Spleen (tissue), 11 donors: ENCODE data around the gene SF3B1. TPM values are rescaled to one million over a fixed set of nuclear protein-coding genes. Genes with fewer than 3 reads are reported as not detected.
"Not testable (repeated sequence)": the region's sequence is repeated elsewhere in the genome, so short reads cannot be mapped to it uniquely, and the experiment has no call there.

ENCODE experiments used
- DNase-seq: peaks from one replicate; pipeline ENCODE4 v3.0.0-alpha.2; 2020
- H3K27ac ChIP-seq, 8 donors: fragments of 200-600 bp; sonication (generic) in 7 of 8; 1 replicate in 4 of 8; 2 replicates in 4 of 8; pipeline versions ENCODE4 v1.5.0 to v1.8.0; 2016 to 2021; ENCODE audit warnings: inconsistent platforms in 4 of 8, mild to moderate bottlenecking in 4 of 8, moderate library complexity in 1 of 8
- H3K27me3 ChIP-seq, 7 donors: fragments of 200-600 bp; sonication (generic) in 6 of 7; replicated peaks in 1 of 7; 1 replicate in 4 of 7; 2 replicates in 3 of 7; pipeline versions ENCODE4 v1.5.0 to v1.8.0; 2016 to 2021; ENCODE audit warnings: inconsistent platforms in 3 of 7, mild to moderate bottlenecking in 1 of 7
- H3K36me3 ChIP-seq, 6 donors: fragments of 200-600 bp; sonication (generic) in 5 of 6; 1 replicate in 4 of 6; 2 replicates in 2 of 6; pipeline versions ENCODE4 v1.5.0 to v1.8.0; 2016 to 2021; ENCODE audit warnings: inconsistent platforms in 2 of 6
- H3K4me1 ChIP-seq, 6 donors: fragments of 200-600 bp; sonication (generic) in 5 of 6; 1 replicate in 3 of 6; 2 replicates in 3 of 6; pipeline versions ENCODE4 v1.5.0 to v1.8.0; 2016 to 2021; ENCODE audit warnings: inconsistent platforms in 3 of 6
- H3K4me3 ChIP-seq, 8 donors: fragments of 200-600 bp; sonication (generic) in 7 of 8; 1 replicate in 4 of 8; 2 replicates in 4 of 8; pipeline versions ENCODE4 v1.5.0 to v1.8.0; 2016 to 2021; ENCODE audit warnings: inconsistent platforms in 4 of 8, mild to moderate bottlenecking in 4 of 8, moderate library complexity in 2 of 8
- H3K9me3 ChIP-seq, 8 donors: fragments of 200-600 bp; sonication (generic) in 7 of 8; 1 replicate in 4 of 8; 2 replicates in 4 of 8; pipeline versions ENCODE4 v1.5.0 to v1.8.0; 2016 to 2021; ENCODE audit warnings: inconsistent platforms in 4 of 8
- CTCF ChIP-seq, 11 experiments: fragments of 200-600 bp in 7 of 11; fragments of 450-650 bp in 4 of 11; sonication (generic) in 4 of 11; IDR thresholded peaks in 8 of 11; conservative IDR thresholded peaks in 3 of 11; 1 replicate in 7 of 11; 2 replicates in 4 of 11; pipeline versions ENCODE4 v1.4.0 to v1.8.0; 2016 to 2021; ENCODE audit warnings: antibody characterized with exemption in 11 of 11, inconsistent platforms in 4 of 11, mild to moderate bottlenecking in 1 of 11
- POLR2A ChIP-seq, 3 donors: fragments of 450-650 bp; IDR thresholded peaks; one replicate each; pipeline ENCODE4 v1.5.1; 2017; ENCODE audit warnings: antibody characterized with exemption in 3 of 3, mild to moderate bottlenecking in 1 of 3
- POLR2AphosphoS5 ChIP-seq, 3 donors: sonication (generic); formaldehyde crosslinking; IDR thresholded peaks; one replicate each; pipeline ENCODE4 v1.5.1; 2017; ENCODE audit warnings: antibody characterized with exemption in 3 of 3
- WGBS, 5 donors: extraction: QIAGEN DNeasy Blood & Tissue Kit in 3 of 5; methylation state at CpG; one replicate each; pipeline versions ENCODE4 v1.1.5 to v1.1.7; 2013 to 2018; 5-methylcytosine and 5-hydroxymethylcytosine counted together
- intact Hi-C: fragments of 100-400 bp; cut with DNase I; formaldehyde crosslinking; loops from one replicate; pipeline ENCODE4 v1.15.0; 2023; ENCODE audit warnings: low total_unique reads
- polyA plus RNA-seq, 3 donors: library from polyadenylated mRNA; stranded (reverse); fragments of 200-250 nt; gene quantifications; one replicate each; pipeline ENCODE4 v1.2.1, GENCODE V29; 2013
- total RNA-seq, 7 donors: library from RNA; depleted of rRNA in 3 of 7; stranded (reverse); fragments of >200 nt in 3 of 7; fragmentation: NEBNext Ultra II Directional in 4 of 7; extraction: Animal tissue kit (Norgen Biotek cat#: 25700) in 4 of 7; gene quantifications; one replicate each; pipeline versions ENCODE4 v1.1.0 to v1.2.1, GENCODE V29; 2016 to 2021
- donor health status: healthy with polysubstance abuse.
- donor health status: DM: no; HTN: no; CAD: no; lungs with moderate emphysema.
- donor health status: DM: no; HTN: no; CAD: no.
- donor health status: Bipolar disorder and iron deficiency.
- donor health status: healthy.
- donor health status: DM: no; HTN: no; CAD: no.
- donor health status: DM: yes; HTN: yes; CAD: no.

SF3B1 gene
- total and polyA plus RNA-seq, 10 donors, result 256 to 1,150 (median 343) TPM

DNA sequence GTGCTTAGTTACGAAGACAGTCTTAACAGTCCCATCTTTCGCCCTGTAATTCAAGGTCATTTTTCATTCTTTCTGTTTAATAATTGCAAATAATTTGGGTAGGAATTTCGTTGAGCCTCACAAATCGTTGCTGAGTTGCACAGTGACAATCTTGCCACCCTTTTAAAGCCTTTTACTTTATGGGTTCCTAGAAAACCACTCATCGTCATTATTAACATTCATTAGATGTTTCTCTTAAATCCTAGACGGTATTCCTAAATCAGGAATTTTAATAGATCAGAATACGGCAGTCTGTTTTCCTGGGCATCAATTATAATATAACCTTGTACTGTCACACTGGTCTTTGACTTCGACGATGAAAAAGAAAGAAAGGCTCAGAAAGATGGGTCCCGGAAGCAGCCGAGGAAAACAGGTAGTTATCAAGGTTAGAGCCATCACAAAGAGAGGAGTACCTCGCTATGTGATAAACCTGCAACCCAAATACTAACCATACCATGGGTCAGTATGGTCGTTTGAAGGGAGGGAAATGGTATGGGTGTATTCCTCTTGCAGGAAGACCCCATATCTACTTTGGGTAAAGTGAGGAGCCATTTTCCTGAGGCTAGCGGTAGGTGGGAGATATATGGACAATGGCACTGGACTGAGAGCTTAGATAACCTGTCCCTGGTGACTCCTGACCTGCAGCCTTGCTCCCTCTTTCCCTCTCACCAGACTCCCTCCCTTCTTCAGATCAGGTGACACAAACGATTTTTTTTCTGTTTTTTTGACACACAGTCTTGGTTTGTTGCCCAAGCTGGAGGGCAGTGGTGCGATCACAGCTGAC is 981 bp upstream of the SF3B1 start:
- Histone ChIP-seq H3K4me1 (peaks cover 25 to 51% (median 41%) of the 10 kb centered on the region in 6 donors), H3K4me3 (peak overlapping the region; percentile 61 to 96 (median 82)), H3K9me3 (no peaks in the 10 kb centered on the region), H3K27me3 (no peaks in the 10 kb centered on the region), H3K27ac (peak overlapping the region; percentile 94 to 99 (median 97)), H3K36me3 (no peaks in the 10 kb centered on the region)
- WGBS, 5 donors, result 27 to 34% (median 30%) methylated on average over 16 of the region's 16 CpGs
- intact Hi-C loops, result no loop called here
- no peak for DNase-seq
- no peak for TF ChIP-seq POLR2A (IDR thresholded peaks at IDR 0.05)
- TF ChIP-seq POLR2AphosphoS5 (IDR thresholded peaks at IDR 0.05), result no peak
- no peak for TF ChIP-seq CTCF (IDR thresholded peaks at IDR 0.05 in 8 of 11, conservative IDR thresholded peaks at IDR 0.05 in 3 of 11)

DNA sequence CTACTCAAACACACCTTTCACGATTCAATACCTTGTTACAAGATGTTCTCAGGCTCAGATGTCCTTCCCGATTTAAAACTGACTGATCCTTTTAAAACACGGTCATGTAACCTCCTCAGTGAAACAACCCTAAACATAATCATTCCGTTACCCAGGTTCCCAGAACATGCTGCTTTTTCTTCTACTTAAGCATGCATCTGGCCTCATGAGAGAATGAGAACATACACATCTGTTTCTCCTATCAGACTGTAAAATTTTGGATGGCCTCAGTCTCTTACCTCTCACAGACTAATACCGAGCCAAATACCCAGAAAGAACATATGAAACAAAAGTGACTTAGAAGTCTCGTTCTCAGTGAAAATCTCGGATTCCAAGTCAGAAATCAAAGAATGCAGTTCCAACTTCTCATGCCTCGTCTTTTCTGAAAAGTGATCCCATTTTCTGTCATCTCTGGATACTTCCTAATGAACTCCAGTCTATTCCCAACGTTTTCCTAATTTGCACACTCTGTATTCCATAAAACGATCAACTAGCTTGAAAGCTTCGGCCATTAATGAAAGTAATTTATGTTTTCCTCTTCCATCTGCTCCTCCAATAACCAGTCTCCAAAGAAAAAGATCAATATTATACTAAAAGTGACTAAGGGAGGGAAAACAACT is 919 bp downstream of the SF3B1 start:
- intact Hi-C loops, result no loop called here

GRCh38 chr2:197432527-197432926 is 2.3 kb downstream of the SF3B1 start:
- DNase-seq, intact Hi-C loops, H3K27me3 ChIP-seq, H3K9me3 ChIP-seq: not testable (repeated sequence)
- peak overlapping the region in 5 of 8 donors; percentile 72 to 96 (median 81) for H3K4me3 ChIP-seq
- H3K27ac ChIP-seq, result peak overlapping the region in 2 of 8 donors; percentile 47 to 57
- peaks cover 39 to 84% (median 73%) of the 10 kb centered on the region in 6 donors for H3K4me1 ChIP-seq
- H3K36me3 ChIP-seq, result peaks cover 0 to 21% (median 3%) of the 10 kb centered on the region in 6 donors
- WGBS, 5 donors, result 57 to 74% (median 64%) methylated on average over 6 of the region's 6 CpGs

More for the DNA sequence above, 919 bp downstream of the SF3B1 start:
- 1% methylated on average over 11 of the region's 11 CpGs for WGBS, 5 donors
- Histone ChIP-seq H3K9me3 (no peaks in the 10 kb centered on the region), H3K27me3 (no peaks in the 10 kb centered on the region), H3K4me1 (peaks cover 38 to 70% (median 60%) of the 10 kb centered on the region in 6 donors), H3K4me3 (peak overlapping the region; percentile 61 to 96 (median 82)), H3K36me3 (peaks cover 0 to 10% (median 3%) of the 10 kb centered on the region in 6 donors), H3K27ac (peak overlapping the region; percentile 94 to 99 (median 97))
- TF ChIP-seq POLR2AphosphoS5 (IDR thresholded peaks at IDR 0.05) (no peak), CTCF (IDR thresholded peaks at IDR 0.05 in 8 of 11, conservative IDR thresholded peaks at IDR 0.05 in 3 of 11) (no peak)
- no peak for DNase-seq

- intact Hi-C loops, result no loop called here
- DNase-seq, result no peak
- Histone ChIP-seq H3K4me1 (peaks cover 39 to 90% (median 80%) of the 10 kb centered on the region in 6 donors), H3K9me3 (no peaks in the 10 kb centered on the region), H3K4me3 (peak overlapping the region in 3 of 8 donors; percentile 4 to 94 (median 78)), H3K27ac (peak overlapping the region in 4 of 8 donors; percentile 12 to 57 (median 38)), H3K27me3 (no peaks in the 10 kb centered on the region), H3K36me3 (peaks cover 0 to 21% (median 3%) of the 10 kb centered on the region in 6 donors)
- TF ChIP-seq POLR2AphosphoS5 (IDR thresholded peaks at IDR 0.05), result no peak
- no peak for TF ChIP-seq CTCF (IDR thresholded peaks at IDR 0.05 in 8 of 11, conservative IDR thresholded peaks at IDR 0.05 in 3 of 11)
- no peak for TF ChIP-seq POLR2A (IDR thresholded peaks at IDR 0.05)
- WGBS, 5 donors, result 50 to 63% (median 60%) methylated on average over 6 of the region's 6 CpGs
Observed at GRCh38 chr2:197431858-197432257, 3.0 kb downstream of the SF3B1 start.
